Measurements from ENCODE around the gene CACNB2.
"Not testable (repeated sequence)": the region's sequence is repeated elsewhere in the genome, so short reads cannot be mapped to it uniquely, and the experiment has no call there.

Gene CACNB2

GRCh38 chr10:18567343-18567856, 427.2 kb downstream of the CACNB2 start:
- H3K27ac ChIP-seq (ENCODE audit: low read depth, low read length): no peak overlapping the region
- H3F3A ChIP-seq (ENCODE audit: control insufficient read depth, insufficient read depth): no peaks in the 10 kb centered on the region
- peaks cover 44% of the 10 kb centered on the region for H3K9me3 ChIP-seq (ENCODE audit: control insufficient read depth, insufficient read depth, low read length)
- no peak overlapping the region for H3K4me2 ChIP-seq (ENCODE audit: low read length)
- no peaks in the 10 kb centered on the region for H3K36me3 ChIP-seq (ENCODE audit: control insufficient read depth, low read length)
- no peaks in the 10 kb centered on the region for H4K20me1 ChIP-seq (ENCODE audit: control insufficient read depth, insufficient read depth, low read depth, low read length)
- no peaks in the 10 kb centered on the region for H3K27me3 ChIP-seq (ENCODE audit: control insufficient read depth, low read length)
- TF ChIP-seq CTCF (IDR thresholded peaks at IDR 0.05; ENCODE audit: low read depth, low read length, poor library complexity, severe bottlenecking) (no peak), EZH2phosphoT487 (IDR thresholded peaks at IDR 0.05; ENCODE audit: borderline replicate concordance, low read length) (no peak)
- H3K4me1 ChIP-seq (ENCODE audit: control insufficient read depth, low read length): no peaks in the 10 kb centered on the region
- no peak overlapping the region for H3K4me3 ChIP-seq (ENCODE audit: low read length)
- no peaks in the 10 kb centered on the region for H3K9me2 ChIP-seq (replicated peaks; ENCODE audit: control insufficient read depth, low read length)
- no peaks in the 10 kb centered on the region for H3K79me2 ChIP-seq (ENCODE audit: control insufficient read depth, low read length)

GRCh38 chr10:18570386-18570785, 430.2 kb downstream of the CACNB2 start:
- not testable (repeated sequence) for H3K4me1 ChIP-seq (ENCODE audit: control insufficient read depth, low read length); H3K27ac ChIP-seq (ENCODE audit: low read depth, low read length); H3K4me3 ChIP-seq (ENCODE audit: low read length); H3K36me3 ChIP-seq (ENCODE audit: control insufficient read depth, low read length); H3K4me2 ChIP-seq (ENCODE audit: low read length); H3K79me2 ChIP-seq (ENCODE audit: control insufficient read depth, low read length); H3K9me2 ChIP-seq (replicated peaks; ENCODE audit: control insufficient read depth, low read length); H3F3A ChIP-seq (ENCODE audit: control insufficient read depth, insufficient read depth); H3K27me3 ChIP-seq (ENCODE audit: control insufficient read depth, low read length); H4K20me1 ChIP-seq (ENCODE audit: control insufficient read depth, insufficient read depth, low read depth, low read length)
- H3K9me3 ChIP-seq (ENCODE audit: control insufficient read depth, insufficient read depth, low read length): peaks cover 47% of the 10 kb centered on the region

GRCh38 chr10:18571076-18571475, 430.9 kb downstream of the CACNB2 start:
- Histone ChIP-seq H3K4me2 (ENCODE audit: low read length) (no peak overlapping the region), H3K4me1 (ENCODE audit: control insufficient read depth, low read length) (no peaks in the 10 kb centered on the region), H3K9me2 (replicated peaks; ENCODE audit: control insufficient read depth, low read length) (no peaks in the 10 kb centered on the region), H4K20me1 (ENCODE audit: control insufficient read depth, insufficient read depth, low read depth, low read length) (no peaks in the 10 kb centered on the region), H3F3A (ENCODE audit: control insufficient read depth, insufficient read depth) (no peaks in the 10 kb centered on the region), H3K27me3 (ENCODE audit: control insufficient read depth, low read length) (no peaks in the 10 kb centered on the region), H3K9me3 (ENCODE audit: control insufficient read depth, insufficient read depth, low read length) (peaks cover 40% of the 10 kb centered on the region), H3K36me3 (ENCODE audit: control insufficient read depth, low read length) (no peaks in the 10 kb centered on the region), H3K4me3 (ENCODE audit: low read length) (no peak overlapping the region), H3K27ac (ENCODE audit: low read depth, low read length) (no peak overlapping the region), H3K79me2 (ENCODE audit: control insufficient read depth, low read length) (no peaks in the 10 kb centered on the region)
- TF ChIP-seq CTCF (IDR thresholded peaks at IDR 0.05; ENCODE audit: low read depth, low read length, poor library complexity, severe bottlenecking): no peak
- TF ChIP-seq EZH2phosphoT487 (IDR thresholded peaks at IDR 0.05; ENCODE audit: borderline replicate concordance, low read length): no peak

- no peak overlapping the region for H3K4me3 ChIP-seq (ENCODE audit: low read length)
- peaks cover 33% of the 10 kb centered on the region for H3K9me3 ChIP-seq (ENCODE audit: control insufficient read depth, insufficient read depth, low read length)
- TF ChIP-seq EZH2phosphoT487 (IDR thresholded peaks at IDR 0.05; ENCODE audit: borderline replicate concordance, low read length): no peak
- TF ChIP-seq CTCF (IDR thresholded peaks at IDR 0.05; ENCODE audit: low read depth, low read length, poor library complexity, severe bottlenecking): no peak
- no peaks in the 10 kb centered on the region for H3F3A ChIP-seq (ENCODE audit: control insufficient read depth, insufficient read depth)
- no peaks in the 10 kb centered on the region for H3K27me3 ChIP-seq (ENCODE audit: control insufficient read depth, low read length)
- no peak overlapping the region for H3K4me2 ChIP-seq (ENCODE audit: low read length)
- peaks cover 3% of the 10 kb centered on the region; the same call in 1 of the 2 replicates for H3K36me3 ChIP-seq (ENCODE audit: control insufficient read depth, low read length)
- H3K4me1 ChIP-seq (ENCODE audit: control insufficient read depth, low read length): no peaks in the 10 kb centered on the region
- no peaks in the 10 kb centered on the region for H3K9me2 ChIP-seq (replicated peaks; ENCODE audit: control insufficient read depth, low read length)
- no peak overlapping the region for H3K27ac ChIP-seq (ENCODE audit: low read depth, low read length)
- H3K79me2 ChIP-seq (ENCODE audit: control insufficient read depth, low read length): no peaks in the 10 kb centered on the region
- no peaks in the 10 kb centered on the region for H4K20me1 ChIP-seq (ENCODE audit: control insufficient read depth, insufficient read depth, low read depth, low read length)
Measured at GRCh38 chr10:18571780-18572179, 431.6 kb downstream of the CACNB2 start.

All from DOHH2 (cell line).